Measurements from ENCODE around the gene SLC30A9. TPM values are rescaled to one million over a fixed set of nuclear protein-coding genes. Genes with fewer than 3 reads are reported as not detected.

SLC30A9 gene
- total and polyA plus RNA-seq, 2 donors from 2014 or later: 52.3 to 70.8 TPM

DNA sequence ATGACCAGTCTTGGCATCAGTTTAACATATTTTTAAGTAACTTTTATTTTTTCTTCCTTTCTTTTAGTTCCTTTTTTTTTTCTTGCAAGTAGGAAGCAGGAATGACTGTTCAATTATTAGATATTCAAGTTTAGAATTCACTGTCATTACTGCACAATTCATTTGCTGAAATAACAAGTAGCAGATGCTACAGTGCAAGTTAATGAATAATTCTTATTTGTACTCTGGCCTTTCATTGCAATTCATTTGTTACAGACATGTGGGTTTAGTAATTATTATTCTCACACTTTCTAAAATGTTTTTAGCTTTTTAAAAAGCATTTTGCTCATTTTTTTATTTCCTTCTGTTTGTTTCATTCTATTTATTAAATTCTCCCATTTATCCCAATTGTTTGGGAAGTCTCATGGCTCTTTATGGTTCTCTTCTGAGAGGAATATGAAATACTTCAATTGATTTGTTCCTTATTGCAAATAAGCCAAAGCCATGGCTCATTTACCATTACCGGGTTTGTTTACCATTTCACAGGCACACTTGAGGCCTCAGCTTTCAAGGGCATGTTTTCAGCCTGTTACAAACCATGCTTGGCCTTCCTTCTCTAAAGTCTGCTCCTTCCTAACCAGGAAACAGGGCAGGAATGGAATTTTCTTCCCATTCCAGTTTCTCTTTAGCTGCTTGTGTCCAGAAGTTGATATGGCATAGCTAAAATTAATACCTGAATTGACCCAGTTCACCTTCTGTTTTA is 13.4 kb upstream of the SLC30A9 start:
- H3K27ac ChIP-seq (ENCODE audit: low read depth in 2 of 2, low read length in 2 of 2): peak overlapping the region; percentile 48 to 61
- intact Hi-C loops (cut with DNase I): no loop called here
- peak in 2 of 5 donors; percentile 12 to 31 for DNase-seq

DNA sequence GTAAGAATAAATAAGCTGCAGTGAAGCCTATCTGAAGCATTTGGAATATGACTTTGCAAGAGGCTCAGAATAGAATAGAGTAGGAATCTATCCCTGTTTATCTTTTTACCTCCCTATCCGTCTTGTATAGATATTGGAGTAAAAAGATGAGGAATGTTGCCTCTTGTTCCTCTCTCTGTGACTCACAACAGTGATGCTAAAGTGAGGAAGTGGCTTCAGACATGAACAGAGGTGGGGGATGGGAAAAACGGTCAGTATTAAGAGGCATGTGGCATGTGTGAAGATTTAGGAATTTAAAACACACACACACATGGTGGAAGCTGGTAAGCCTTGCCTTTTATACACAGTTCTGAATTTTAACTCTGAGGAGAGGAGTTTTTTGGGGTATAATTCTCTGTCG is 12.6 kb upstream of the SLC30A9 start:
- Histone ChIP-seq H3K36me3 (ENCODE audit: control insufficient read depth in 2 of 3, insufficient read depth in 3 of 3, low read length in 3 of 3) (no peaks in the 10 kb centered on the region), H3K27ac (ENCODE audit: low read depth in 2 of 2, low read length in 2 of 2) (peak overlapping the region; percentile 48 to 61), H3K4me1 (ENCODE audit: control insufficient read depth in 2 of 3, insufficient read depth in 2 of 3, low read depth in 1 of 3, low read length in 3 of 3) (peaks cover 0 to 20% (median 10%) of the 10 kb centered on the region in 3 donors), H3K27me3 (ENCODE audit: control insufficient read depth, insufficient read depth, low read length) (no peaks in the 10 kb centered on the region), H3K9me3 (ENCODE audit: control insufficient read depth in 2 of 3, insufficient read depth in 1 of 3, low read length in 3 of 3) (no peaks in the 10 kb centered on the region), H3K4me3 (ENCODE audit: low read length in 3 of 3) (no peak overlapping the region), H3K9ac (ENCODE audit: low read length in 3 of 3) (no peak overlapping the region)
- no peak for FAIRE-seq
- intact Hi-C loops (cut with DNase I): no loop called here
- no peak for DNase-seq
- TF ChIP-seq, protein P1, sequence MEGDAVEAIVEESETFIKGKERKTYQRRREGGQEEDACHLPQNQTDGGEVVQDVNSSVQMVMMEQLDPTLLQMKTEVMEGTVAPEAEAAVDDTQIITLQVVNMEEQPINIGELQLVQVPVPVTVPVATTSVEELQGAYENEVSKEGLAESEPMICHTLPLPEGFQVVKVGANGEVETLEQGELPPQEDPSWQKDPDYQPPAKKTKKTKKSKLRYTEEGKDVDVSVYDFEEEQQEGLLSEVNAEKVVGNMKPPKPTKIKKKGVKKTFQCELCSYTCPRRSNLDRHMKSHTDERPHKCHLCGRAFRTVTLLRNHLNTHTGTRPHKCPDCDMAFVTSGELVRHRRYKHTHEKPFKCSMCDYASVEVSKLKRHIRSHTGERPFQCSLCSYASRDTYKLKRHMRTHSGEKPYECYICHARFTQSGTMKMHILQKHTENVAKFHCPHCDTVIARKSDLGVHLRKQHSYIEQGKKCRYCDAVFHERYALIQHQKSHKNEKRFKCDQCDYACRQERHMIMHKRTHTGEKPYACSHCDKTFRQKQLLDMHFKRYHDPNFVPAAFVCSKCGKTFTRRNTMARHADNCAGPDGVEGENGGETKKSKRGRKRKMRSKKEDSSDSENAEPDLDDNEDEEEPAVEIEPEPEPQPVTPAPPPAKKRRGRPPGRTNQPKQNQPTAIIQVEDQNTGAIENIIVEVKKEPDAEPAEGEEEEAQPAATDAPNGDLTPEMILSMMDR (IDR thresholded peaks at IDR 0.05; ENCODE audit: borderline replicate concordance, extremely low read depth, insufficient read depth): no peak

More for the DNA sequence above, 13.4 kb upstream of the SLC30A9 start:
- Histone ChIP-seq H3K36me3 (ENCODE audit: control insufficient read depth in 2 of 3, insufficient read depth in 3 of 3, low read length in 3 of 3) (no peaks in the 10 kb centered on the region), H3K4me1 (ENCODE audit: control insufficient read depth in 2 of 3, insufficient read depth in 2 of 3, low read depth in 1 of 3, low read length in 3 of 3) (peaks cover 0 to 20% (median 10%) of the 10 kb centered on the region in 3 donors), H3K9ac (ENCODE audit: low read length in 3 of 3) (no peak overlapping the region), H3K9me3 (ENCODE audit: control insufficient read depth in 2 of 3, insufficient read depth in 1 of 3, low read length in 3 of 3) (no peaks in the 10 kb centered on the region), H3K4me3 (ENCODE audit: low read length in 3 of 3) (peak overlapping the region in 1 of 3 donors; percentile 9), H3K27me3 (ENCODE audit: control insufficient read depth, insufficient read depth, low read length) (no peaks in the 10 kb centered on the region)
- TF ChIP-seq, protein P1 (IDR thresholded peaks at IDR 0.05; ENCODE audit: borderline replicate concordance, extremely low read depth, insufficient read depth): no peak
- FAIRE-seq: peak; percentile 69

DNA sequence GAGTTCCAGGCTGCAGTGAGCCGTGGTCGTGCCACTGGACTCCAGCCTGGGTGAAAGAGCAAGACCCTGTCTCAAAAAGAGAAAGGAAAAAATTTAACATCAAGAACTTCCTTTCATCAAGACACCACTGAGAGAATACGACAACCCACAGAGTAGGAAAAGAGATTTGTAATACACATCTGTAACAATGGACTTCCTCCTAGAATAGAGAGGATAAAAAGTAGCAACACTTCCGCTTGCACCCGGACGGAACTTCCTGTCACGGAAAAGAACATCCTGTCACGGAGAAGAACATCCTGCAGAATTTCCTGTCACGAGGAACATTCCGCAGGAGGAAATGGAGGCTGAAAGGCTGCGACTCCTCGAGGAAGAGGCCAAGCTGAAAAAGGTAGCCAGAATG is 8.9 kb upstream of the SLC30A9 start, which contains the start of gene DCAF4L1:
TSS of gene DCAF4L1 (plus strand) at position 301 of the 400 bp plus-strand sequence. CDS start at position 338, 37 bp downstream.
- intact Hi-C loops (cut with DNase I): no loop called here
- Histone ChIP-seq H3K27me3 (ENCODE audit: control insufficient read depth, insufficient read depth, low read length) (no peaks in the 10 kb centered on the region), H3K27ac (ENCODE audit: low read depth in 2 of 2, low read length in 2 of 2) (no peak within 1 kb of the TSS), H3K4me3 (ENCODE audit: low read length in 3 of 3) (no peak within 1 kb of the TSS), H3K36me3 (ENCODE audit: control insufficient read depth in 2 of 3, insufficient read depth in 3 of 3, low read length in 3 of 3) (no peaks in the 10 kb centered on the region), H3K4me1 (ENCODE audit: control insufficient read depth in 2 of 3, insufficient read depth in 2 of 3, low read depth in 1 of 3, low read length in 3 of 3) (peaks cover 0 to 17% (median 10%) of the 10 kb centered on the region in 3 donors), H3K9me3 (ENCODE audit: control insufficient read depth in 2 of 3, insufficient read depth in 1 of 3, low read length in 3 of 3) (no peaks in the 10 kb centered on the region), H3K9ac (ENCODE audit: low read length in 3 of 3) (no peak within 1 kb of the TSS)
- FAIRE-seq: no peak
- TF ChIP-seq, protein P1 (IDR thresholded peaks at IDR 0.05; ENCODE audit: borderline replicate concordance, extremely low read depth, insufficient read depth): no peak
- DNase-seq: no peak

Measured in kidney (tissue), 14 donors.